Neural progenitor cell (in vitro differentiated cells): ENCODE results near the gene STARD3. TPM values are rescaled to one million over a fixed set of nuclear protein-coding genes. Genes with fewer than 3 reads are reported as not detected.

Experiments used
- DNase-seq: peaks from one replicate; pipeline ENCODE4 v3.0.0-alpha.2; 2016; ENCODE audit warnings: low spot score
- H2AFZ ChIP-seq: fragments of 200-600 bp; sonication (generic); replicated peaks from 2 replicates; pipeline ENCODE4 v1.6.1; 2016; ENCODE audit warnings: antibody characterized with exemption
- H3F3A ChIP-seq: fragments of 200-600 bp; sonication (generic); 2 replicates; pipeline ENCODE4 v1.6.1; 2016; ENCODE audit warnings: antibody characterized with exemption, low read depth
- H3K27ac ChIP-seq: fragments of 200-600 bp; sonication (generic); 2 replicates; pipeline ENCODE4 v1.5.1; 2016; ENCODE audit warnings: mild to moderate bottlenecking
- H3K27me3 ChIP-seq: fragments of 200-600 bp; sonication (generic); 2 replicates; pipeline ENCODE4 v1.6.1; 2016; ENCODE audit warnings: mild to moderate bottlenecking, moderate library complexity
- H3K36me3 ChIP-seq: fragments of 200-600 bp; sonication (generic); 2 replicates; pipeline ENCODE4 v1.5.1; 2016
- H3K4me1 ChIP-seq: fragments of 200-600 bp; sonication (generic); 2 replicates; pipeline ENCODE4 v1.6.1; 2016; ENCODE audit warnings: mixed run types
- H3K4me2 ChIP-seq: fragments of 200-600 bp; sonication (generic); 2 replicates; pipeline ENCODE4 v1.6.1; 2016
- H3K4me3 ChIP-seq: fragments of 200-600 bp; sonication (generic); 2 replicates; pipeline ENCODE4 v1.5.1; 2016
- H3K79me2 ChIP-seq: fragments of 200-600 bp; sonication (generic); 2 replicates; pipeline ENCODE4 v1.6.1; 2016; ENCODE audit warnings: low read depth
- H3K9ac ChIP-seq: fragments of 200-600 bp; sonication (generic); 2 replicates; pipeline ENCODE4 v1.6.1; 2016
- H3K9me3 ChIP-seq: fragments of 200-600 bp; sonication (generic); 2 replicates; pipeline ENCODE4 v1.5.1; 2016; ENCODE audit warnings: low read depth
- H4K20me1 ChIP-seq: fragments of 200-600 bp; sonication (generic); 2 replicates; pipeline ENCODE4 v1.6.1; 2016; ENCODE audit warnings: low read depth
- H3K27ac Mint-ChIP-seq: 3 replicates; pipeline ENCODE4 v1.8.0; 2021; ENCODE audit warnings: mixed read lengths
- H3K27me3 Mint-ChIP-seq: 2 replicates; pipeline ENCODE4 v1.8.0; 2022; ENCODE audit warnings: low read depth, mild to moderate bottlenecking, inconsistent platforms, moderate library complexity, mixed read lengths; ENCODE audit not compliant: insufficient read depth
- H3K36me3 Mint-ChIP-seq: 3 replicates; pipeline ENCODE4 v1.8.0; 2021; ENCODE audit warnings: mixed read lengths
- H3K4me1 Mint-ChIP-seq: 3 replicates; pipeline ENCODE4 v1.8.0; 2021; ENCODE audit warnings: mixed read lengths
- H3K4me3 Mint-ChIP-seq: 3 replicates; pipeline ENCODE4 v1.8.0; 2021; ENCODE audit warnings: mild to moderate bottlenecking, moderate library complexity, mixed read lengths
- H3K9me3 Mint-ChIP-seq: 3 replicates; pipeline ENCODE4 v1.8.0; 2020; ENCODE audit warnings: mixed read lengths
- CTCF ChIP-seq: fragments of 200-600 bp; sonication (generic); IDR thresholded peaks from 2 replicates; pipeline ENCODE4 v1.5.1; 2017; ENCODE audit warnings: antibody characterized with exemption, mild to moderate bottlenecking
- EZH2 ChIP-seq: fragments of 200-600 bp; sonication (generic); IDR thresholded peaks from 2 replicates; pipeline ENCODE4 v1.6.1; 2017; ENCODE audit warnings: antibody characterized with exemption, mild to moderate bottlenecking, moderate library complexity
- EZH2phosphoT487 ChIP-seq: fragments of 200-600 bp; sonication (generic); IDR thresholded peaks from 2 replicates; pipeline ENCODE4 v1.6.1; 2017; ENCODE audit warnings: antibody characterized with exemption
- total RNA-seq: library from RNA; depleted of rRNA; stranded (reverse); fragments of >200 nt; gene quantifications from 2 replicates; pipeline ENCODE4 v1.2.3, GENCODE V29; 2015; ENCODE audit warnings: low replicate concordance

The STARD3 gene
- total RNA-seq, 1 donor from 2014 or later, result 21.5 TPM

DNA sequence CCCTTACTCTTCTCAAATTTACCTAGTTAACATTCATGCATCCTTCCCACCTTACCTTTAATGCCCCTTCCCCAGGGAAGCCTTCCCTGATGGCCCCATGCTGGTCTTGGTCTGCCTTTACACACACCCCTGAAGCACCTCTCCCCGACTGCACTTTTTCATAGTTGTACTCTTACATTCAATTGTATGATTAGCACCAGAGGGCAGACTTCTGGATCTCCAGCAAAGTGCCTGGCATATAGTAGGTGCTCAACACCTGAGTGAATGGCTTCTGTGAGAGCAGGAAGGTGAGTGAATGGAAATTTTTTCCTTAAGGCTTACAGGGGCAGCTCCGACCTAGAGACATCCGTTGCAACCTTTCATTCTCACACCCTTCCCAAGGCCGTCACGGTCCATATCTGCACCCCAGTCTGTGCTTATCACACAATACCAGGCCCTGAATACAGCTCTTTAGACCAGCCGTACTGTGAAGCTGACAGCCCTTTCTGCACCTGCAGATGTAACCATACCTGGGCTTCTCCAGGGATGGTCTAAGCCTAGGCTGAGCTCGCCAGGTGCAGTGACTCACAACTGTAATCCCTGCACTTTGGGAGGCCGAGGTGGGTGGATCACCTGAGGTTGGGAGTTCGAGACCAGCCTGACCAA lies 46.5 kb downstream of the STARD3 start:
- no peaks in the 10 kb centered on the region for H4K20me1 ChIP-seq
- H3K27ac Mint-ChIP-seq, result no peak overlapping the region
- H3K27me3 ChIP-seq, result no peaks in the 10 kb centered on the region
- no peak overlapping the region for H3K9ac ChIP-seq
- no peaks in the 10 kb centered on the region for H3K9me3 ChIP-seq
- no peaks in the 10 kb centered on the region for H3K36me3 ChIP-seq
- DNase-seq, result no peak
- no peak overlapping the region for H2AFZ ChIP-seq
- H3K4me3 ChIP-seq, result no peak overlapping the region
- no peak overlapping the region for H3K4me3 Mint-ChIP-seq
- H3K4me1 Mint-ChIP-seq, result peaks cover 14% of the 10 kb centered on the region
- H3K27me3 Mint-ChIP-seq, result peaks cover 8% of the 10 kb centered on the region
- no peaks in the 10 kb centered on the region for H3K9me3 Mint-ChIP-seq
- H3K4me1 ChIP-seq, result peaks cover 7% of the 10 kb centered on the region
- peaks cover 19% of the 10 kb centered on the region for H3F3A ChIP-seq
- H3K4me2 ChIP-seq, result no peak overlapping the region
- TF ChIP-seq EZH2 (no peak), CTCF (no peak), EZH2phosphoT487 (no peak)
- H3K27ac ChIP-seq, result no peak overlapping the region
- peaks cover 2% of the 10 kb centered on the region for H3K36me3 Mint-ChIP-seq
- H3K79me2 ChIP-seq, result no peaks in the 10 kb centered on the region

GRCh38 chr17:39684369-39685192 lies 47.6 kb downstream of the STARD3 start:
- H4K20me1 ChIP-seq, result no peaks in the 10 kb centered on the region
- no peak overlapping the region for H3K27ac Mint-ChIP-seq
- H3K9me3 ChIP-seq, result no peaks in the 10 kb centered on the region

DNA sequence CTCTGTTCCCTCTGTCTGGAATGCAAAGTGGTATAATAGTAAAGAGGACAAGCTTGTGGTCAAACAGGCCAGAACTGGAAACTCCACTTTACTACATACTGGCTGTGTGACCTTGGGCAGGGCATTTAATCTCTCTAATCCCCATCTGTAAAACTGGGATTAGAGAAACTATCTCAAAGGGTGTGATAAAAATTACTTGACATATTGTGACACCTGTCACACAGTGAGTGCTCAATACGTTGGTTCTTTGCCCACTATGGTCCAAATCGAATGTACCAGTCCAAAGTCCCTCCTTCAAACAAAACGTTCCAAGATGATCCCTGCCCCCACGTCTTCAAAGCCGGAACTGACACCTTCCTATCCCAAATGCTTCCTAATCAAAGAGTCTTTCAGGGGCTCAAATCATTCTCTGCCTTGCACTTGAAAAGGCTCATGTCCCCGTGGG lies 50.2 kb downstream of the STARD3 start:
- TF ChIP-seq CTCF (no peak), EZH2 (no peak), EZH2phosphoT487 (no peak)
- Histone ChIP-seq H3K36me3 (no peaks in the 10 kb centered on the region), H3K9ac (no peak overlapping the region), H3K79me2 (no peaks in the 10 kb centered on the region), H3K4me2 (peak overlapping the region; percentile 78), H3K27me3 (no peaks in the 10 kb centered on the region), H3K27ac (no peak overlapping the region), H3K4me3 (peak overlapping the region; percentile 68), H2AFZ (peak overlapping the region; percentile 91), H4K20me1 (no peaks in the 10 kb centered on the region), H3F3A (peaks cover 41% of the 10 kb centered on the region), H3K9me3 (no peaks in the 10 kb centered on the region), H3K4me1 (peaks cover 17% of the 10 kb centered on the region)
- Mint-ChIP-seq H3K4me1 (peaks cover 23% of the 10 kb centered on the region), H3K27ac (peak overlapping the region; percentile 93), H3K36me3 (peaks cover 2% of the 10 kb centered on the region), H3K27me3 (peaks cover 6% of the 10 kb centered on the region), H3K9me3 (no peaks in the 10 kb centered on the region), H3K4me3 (peak overlapping the region; percentile 96)
- no peak for DNase-seq

More at GRCh38 chr17:39684369-39685192, 47.6 kb downstream of the STARD3 start:
- no peaks in the 10 kb centered on the region for H3K9me3 Mint-ChIP-seq
- Histone ChIP-seq H3K79me2 (no peaks in the 10 kb centered on the region), H2AFZ (no peak overlapping the region), H3K9ac (no peak overlapping the region), H3K36me3 (no peaks in the 10 kb centered on the region), H3K27me3 (no peaks in the 10 kb centered on the region), H3K4me2 (no peak overlapping the region), H3F3A (peaks cover 30% of the 10 kb centered on the region), H3K4me1 (peaks cover 17% of the 10 kb centered on the region), H3K4me3 (no peak overlapping the region), H3K27ac (no peak overlapping the region)
- H3K4me3 Mint-ChIP-seq, result no peak overlapping the region
- H3K36me3 Mint-ChIP-seq, result peaks cover 2% of the 10 kb centered on the region
- no peak for TF ChIP-seq CTCF
- no peak for TF ChIP-seq EZH2phosphoT487
- H3K27me3 Mint-ChIP-seq, result peaks cover 8% of the 10 kb centered on the region
- H3K4me1 Mint-ChIP-seq, result peaks cover 23% of the 10 kb centered on the region
- DNase-seq, result no peak
